NB4 (cell line): ENCODE measurements around the gene BIRC5.

Experiments used
- CTCF ChIP-seq: IDR thresholded peaks from one replicate; pipeline ENCODE4 v1.5.1; 2012; ENCODE audit warnings: low read depth, low read length
- POLR2A ChIP-seq: IDR thresholded peaks from 2 replicates; pipeline ENCODE4 v1.6.1; 2011; ENCODE audit warnings: mild to moderate bottlenecking; ENCODE audit not compliant: insufficient read length; ENCODE audit errors: extremely low read depth

GRCh38 chr17:78210111-78210510 is 3.9 kb upstream of the BIRC5 start:
- TF ChIP-seq CTCF, result no peak
- no peak for TF ChIP-seq POLR2A
